Ovary (tissue), 9 donors: ENCODE results near the gene NKAPD1. TPM values are rescaled to one million over a fixed set of nuclear protein-coding genes. Genes with fewer than 3 reads are reported as not detected.

Experiments
- DNase-seq, 5 donors: peaks; one replicate each; pipeline ENCODE4 v3.0.0-alpha.2; 2019 to 2020
- H3K27ac ChIP-seq, 2 donors: fragments of 200-600 bp; one replicate each; pipeline versions ENCODE4 v1.5.1 to v1.8.0; 2019 to 2022
- H3K27me3 ChIP-seq: fragments of 200-600 bp; one replicate; pipeline ENCODE4 v1.8.0; 2022
- H3K36me3 ChIP-seq: fragments of 200-600 bp; sonication (generic); one replicate; pipeline ENCODE4 v1.5.1; 2019
- H3K4me1 ChIP-seq: one replicate; pipeline ENCODE4 v1.8.1; 2013; ENCODE audit warnings: mild to moderate bottlenecking, moderate library complexity; ENCODE audit not compliant: insufficient read depth
- H3K4me3 ChIP-seq: fragments of 200-600 bp; sonication (generic); one replicate; pipeline ENCODE4 v1.5.1; 2017
- H3K9me3 ChIP-seq, 2 donors: fragments of 200-600 bp in 1 of 2; sonication (generic) in 1 of 2; one replicate each; pipeline versions ENCODE4 v1.5.1 to v1.8.1; 2013 to 2019; ENCODE audit warnings: mild to moderate bottlenecking in 1 of 2, moderate library complexity in 1 of 2
- CTCF ChIP-seq, 3 donors: fragments of 450-650 bp in 2 of 3; fragments of 200-600 bp in 1 of 3; IDR thresholded peaks; one replicate each; pipeline versions ENCODE4 v1.5.1 to v1.8.0; 2016 to 2022; ENCODE audit warnings: antibody characterized with exemption in 3 of 3, mild to moderate bottlenecking in 1 of 3
- EP300 ChIP-seq: sonication (generic); formaldehyde crosslinking; IDR thresholded peaks from one replicate; pipeline ENCODE4 v1.6.1; 2017; ENCODE audit warnings: antibody characterized with exemption
- POLR2A ChIP-seq: fragments of 450-650 bp; IDR thresholded peaks from one replicate; pipeline ENCODE4 v1.6.1; 2017; ENCODE audit warnings: antibody characterized with exemption, mild to moderate bottlenecking, moderate library complexity
- WGBS, 3 donors: extraction: QIAGEN DNeasy Blood & Tissue Kit in 1 of 3; methylation state at CpG; one replicate each; pipeline versions ENCODE4 v1.1.5 to v1.1.7; 2013 to 2017; 5-methylcytosine and 5-hydroxymethylcytosine counted together
- intact Hi-C, 4 donors: fragments of 100-400 bp; cut with DNase I; formaldehyde crosslinking; loops; one replicate each; pipeline versions ENCODE4 v1.11.0 to v1.15.1; 2022 to 2023
- polyA plus RNA-seq, 2 donors: library from polyadenylated mRNA; stranded (reverse); fragments of 200-250 nt in 1 of 2; fragments of 350-450 nt in 1 of 2; fragmentation: Illumina TruSeq in 1 of 2; extraction: RNeasy Lipid Tissue Mini Kit (QIAGEN cat#74804) in 1 of 2; gene quantifications; one replicate each; pipeline ENCODE4 v1.2.3, GENCODE V29; 2013 to 2014
- total RNA-seq, 7 donors: library from RNA; depleted of rRNA in 2 of 7; stranded (reverse); fragments of >200 nt in 2 of 7; fragmentation: NEBNext Ultra II Directional in 3 of 7; extraction: Animal tissue kit (Norgen Biotek cat#: 25700) in 3 of 7; gene quantifications; one replicate each; pipeline versions ENCODE4 v1.1.0 to v1.2.4, GENCODE V29; 2016 to 2023
- donor health status: DM: no; HTN: no; CAD: no; lungs with moderate emphysema.
- donor health status: DM: no; HTN: no; CAD: no.
- donor health status: Bipolar disorder and iron deficiency.
- donor health status: DM: yes; HTN: yes; CAD: no.
- donor health status: DM: no; HTN: no; CAD: no.
- donor health status: DM: yes; HTN: yes; CAD: no.

The NKAPD1 gene
- total and polyA plus RNA-seq, 9 donors, result 11.4 to 48.2 (median 18.1) TPM

GRCh38 chr11:112106070-112106469 is 32.0 kb downstream of the NKAPD1 start:
- TF ChIP-seq EP300, result no peak
- TF ChIP-seq CTCF (IDR thresholded peaks at IDR 0.05), result no peak
- no peak for TF ChIP-seq POLR2A
- Histone ChIP-seq H3K27ac (no peak overlapping the region), H3K4me3 (no peak overlapping the region), H3K36me3 (no peaks in the 10 kb centered on the region), H3K9me3 (no peaks in the 10 kb centered on the region), H3K27me3 (no peaks in the 10 kb centered on the region), H3K4me1 (no peaks in the 10 kb centered on the region)
- intact Hi-C loops, result no loop called here
- no peak for DNase-seq
- WGBS, 3 donors, result 95 to 96% (median 96%) methylated on average over 8 of the region's 8 CpGs

GRCh38 chr11:112113539-112114457 is 39.7 kb downstream of the NKAPD1 start:
- no peaks in the 10 kb centered on the region for H3K9me3 ChIP-seq
- 52 to 61% (median 58%) methylated on average over 6 of the region's 6 CpGs for WGBS, 3 donors
- intact Hi-C loops, result no loop called here

GRCh38 chr11:112114460-112114859 is 40.4 kb downstream of the NKAPD1 start:
- no peaks in the 10 kb centered on the region for H3K9me3 ChIP-seq
- H3K27ac ChIP-seq, result no peak overlapping the region
- no peaks in the 10 kb centered on the region for H3K36me3 ChIP-seq
- DNase-seq, result no peak
- H3K4me3 ChIP-seq, result no peak overlapping the region
- WGBS, 3 donors, result 84 to 92% (median 86%) methylated on average over 2 of the region's 2 CpGs
- no peaks in the 10 kb centered on the region for H3K4me1 ChIP-seq
- no peak for TF ChIP-seq EP300
- TF ChIP-seq CTCF (IDR thresholded peaks at IDR 0.05), result no peak
- no peak for TF ChIP-seq POLR2A
- no peaks in the 10 kb centered on the region for H3K27me3 ChIP-seq
- intact Hi-C loops, result no loop called here

More at GRCh38 chr11:112113539-112114457, 39.7 kb downstream of the NKAPD1 start:
- no peaks in the 10 kb centered on the region for H3K4me1 ChIP-seq
- H3K27ac ChIP-seq, result no peak overlapping the region
- no peak overlapping the region for H3K4me3 ChIP-seq
- peak in 1 of 3 donors; percentile 30 for TF ChIP-seq CTCF (IDR thresholded peaks at IDR 0.05)
- no peak for TF ChIP-seq POLR2A
- H3K27me3 ChIP-seq, result no peaks in the 10 kb centered on the region
- no peak for DNase-seq
- H3K36me3 ChIP-seq, result no peaks in the 10 kb centered on the region

GRCh38 chr11:112115386-112115785 is 41.3 kb downstream of the NKAPD1 start:
- H3K27ac ChIP-seq, result no peak overlapping the region
- no peak for TF ChIP-seq EP300
- no peaks in the 10 kb centered on the region for H3K9me3 ChIP-seq
- intact Hi-C loops, result no loop called here
- no peaks in the 10 kb centered on the region for H3K27me3 ChIP-seq
- H3K4me3 ChIP-seq, result no peak overlapping the region
- WGBS, 3 donors, result 78 to 81% (median 81%) methylated on average over 5 of the region's 5 CpGs
- no peak for DNase-seq
- no peaks in the 10 kb centered on the region for H3K36me3 ChIP-seq
- no peaks in the 10 kb centered on the region for H3K4me1 ChIP-seq

GRCh38 chr11:112118176-112118575 is 44.1 kb downstream of the NKAPD1 start:
- no peaks in the 10 kb centered on the region for H3K36me3 ChIP-seq
- no peak overlapping the region for H3K27ac ChIP-seq
- 82 to 94% (median 87%) methylated on average over 2 of the region's 2 CpGs for WGBS, 3 donors
- intact Hi-C loops, result no loop called here
- TF ChIP-seq POLR2A, result no peak
- TF ChIP-seq EP300, result no peak
- TF ChIP-seq CTCF (IDR thresholded peaks at IDR 0.05), result no peak
- no peak for DNase-seq
- no peaks in the 10 kb centered on the region for H3K9me3 ChIP-seq
- H3K27me3 ChIP-seq, result no peaks in the 10 kb centered on the region
- no peaks in the 10 kb centered on the region for H3K4me1 ChIP-seq
- H3K4me3 ChIP-seq, result no peak overlapping the region
